BLaER1 (cell line): ENCODE data around the gene ERN1.

Experiments used
- H3K27ac ChIP-seq: shearing (Covaris generic); formaldehyde crosslinking; 2 replicates; pipeline ENCODE4 v1.8.1; 2022
- H3K27me3 ChIP-seq: shearing (Covaris generic); formaldehyde crosslinking; 2 replicates; pipeline ENCODE4 v1.8.1; 2022
- H3K36me3 ChIP-seq: shearing (Covaris generic); formaldehyde crosslinking; 2 replicates; pipeline ENCODE4 v1.8.1; 2022
- H3K4me1 ChIP-seq: shearing (Covaris generic); formaldehyde crosslinking; 2 replicates; pipeline ENCODE4 v1.8.1; 2022
- H3K4me2 ChIP-seq: shearing (Covaris generic); formaldehyde crosslinking; 2 replicates; pipeline ENCODE4 v1.8.1; 2022
- H3K4me3 ChIP-seq: shearing (Covaris generic); formaldehyde crosslinking; 2 replicates; pipeline ENCODE4 v1.8.1; 2022
- H3K9ac ChIP-seq: shearing (Covaris generic); formaldehyde crosslinking; 2 replicates; pipeline ENCODE4 v1.8.1; 2022
- H3K9me3 ChIP-seq: shearing (Covaris generic); formaldehyde crosslinking; 2 replicates; pipeline ENCODE4 v1.8.1; 2022
- H4K20me1 ChIP-seq: shearing (Covaris generic); formaldehyde crosslinking; 2 replicates; pipeline ENCODE4 v1.8.1; 2022
- Cebpa-rat ChIP-seq: shearing (Covaris generic); IDR thresholded peaks from 2 replicates; pipeline ENCODE4 v1.8.1; 2022

The ERN1 gene

DNA sequence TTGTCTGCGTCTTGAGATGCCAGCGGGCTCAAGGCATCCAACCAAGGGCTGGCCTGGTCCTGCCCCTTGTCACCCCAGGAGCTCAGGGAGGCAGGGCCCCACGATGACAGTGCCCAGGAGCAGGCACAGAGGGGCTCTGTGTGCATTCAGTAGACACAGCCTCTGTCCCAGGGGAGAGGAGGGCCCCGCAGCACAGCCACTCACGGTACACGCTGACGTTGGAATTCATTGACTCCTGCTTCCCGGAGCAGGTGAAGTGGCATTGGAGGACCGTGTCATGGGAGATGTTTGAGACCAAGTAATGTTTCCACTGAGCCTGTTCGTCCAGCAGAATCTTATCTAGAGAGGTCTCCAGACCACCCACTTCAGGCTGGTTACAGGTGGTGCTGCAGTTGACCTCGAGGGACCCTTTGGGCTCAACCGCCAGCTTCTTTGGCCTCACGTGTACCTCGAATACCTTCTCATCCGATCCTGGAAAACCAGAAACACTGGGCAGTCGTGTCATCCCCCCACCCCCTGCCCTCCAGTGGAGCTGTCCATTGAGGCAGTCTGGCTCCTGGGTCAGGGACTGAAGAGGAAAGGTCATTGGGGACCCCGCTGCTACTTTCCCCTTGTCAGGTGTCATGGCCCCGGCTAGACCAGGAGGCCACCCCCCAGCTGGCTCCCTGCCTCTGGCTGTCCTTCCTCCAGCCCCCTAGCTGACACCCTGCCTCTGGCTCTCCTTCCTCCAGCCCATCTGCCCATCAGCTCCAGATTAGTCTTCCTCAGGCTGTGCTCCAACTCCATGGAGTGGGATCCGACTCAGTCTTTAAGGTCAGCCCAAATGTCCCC lies 124.8 kb downstream of the ERN1 start:
- Histone ChIP-seq H4K20me1 (peaks cover 84% of the 10 kb centered on the region), H3K27me3 (no peaks in the 10 kb centered on the region), H3K4me3 (peak overlapping the region; percentile 58), H3K36me3 (peaks cover 81% of the 10 kb centered on the region), H3K9me3 (no peaks in the 10 kb centered on the region), H3K4me2 (peak overlapping the region; percentile 91), H3K4me1 (peaks cover 100% of the 10 kb centered on the region), H3K27ac (peak overlapping the region; percentile 80), H3K9ac (peak overlapping the region; percentile 71)
- TF ChIP-seq Cebpa-rat: no peak

- Histone ChIP-seq H3K9me3 (no peaks in the 10 kb centered on the region), H3K9ac (peak overlapping the region; percentile 71), H3K27ac (peak overlapping the region; percentile 80), H3K27me3 (no peaks in the 10 kb centered on the region), H3K4me2 (peak overlapping the region; percentile 91), H3K4me1 (peaks cover 100% of the 10 kb centered on the region), H3K36me3 (peaks cover 76% of the 10 kb centered on the region), H3K4me3 (peak overlapping the region; percentile 58), H4K20me1 (peaks cover 76% of the 10 kb centered on the region)
- TF ChIP-seq Cebpa-rat: no peak
Observed at GRCh38 chr17:64004218-64004770, 125.7 kb downstream of the ERN1 start.

- H3K4me2 ChIP-seq: peak overlapping the region; percentile 91
- peaks cover 69% of the 10 kb centered on the region for H4K20me1 ChIP-seq
- TF ChIP-seq Cebpa-rat: no peak
- no peaks in the 10 kb centered on the region for H3K27me3 ChIP-seq
- H3K36me3 ChIP-seq: peaks cover 70% of the 10 kb centered on the region
- H3K9ac ChIP-seq: no peak overlapping the region
- H3K9me3 ChIP-seq: no peaks in the 10 kb centered on the region
- no peak overlapping the region for H3K4me3 ChIP-seq
- H3K4me1 ChIP-seq: peaks cover 100% of the 10 kb centered on the region
- H3K27ac ChIP-seq: peak overlapping the region; percentile 80
Observed at GRCh38 chr17:64003526-64004121, 126.3 kb downstream of the ERN1 start.

GRCh38 chr17:64002658-64003525 lies 127.1 kb downstream of the ERN1 start:
- Histone ChIP-seq H3K4me2 (peak overlapping the region; percentile 69), H3K27ac (peak overlapping the region; percentile 80), H4K20me1 (peaks cover 62% of the 10 kb centered on the region), H3K27me3 (no peaks in the 10 kb centered on the region), H3K9ac (peak overlapping the region; percentile 63; the same call in 1 of the 2 replicates), H3K36me3 (peaks cover 63% of the 10 kb centered on the region), H3K9me3 (no peaks in the 10 kb centered on the region), H3K4me3 (no peak overlapping the region), H3K4me1 (peaks cover 97% of the 10 kb centered on the region)
- no peak for TF ChIP-seq Cebpa-rat

DNA sequence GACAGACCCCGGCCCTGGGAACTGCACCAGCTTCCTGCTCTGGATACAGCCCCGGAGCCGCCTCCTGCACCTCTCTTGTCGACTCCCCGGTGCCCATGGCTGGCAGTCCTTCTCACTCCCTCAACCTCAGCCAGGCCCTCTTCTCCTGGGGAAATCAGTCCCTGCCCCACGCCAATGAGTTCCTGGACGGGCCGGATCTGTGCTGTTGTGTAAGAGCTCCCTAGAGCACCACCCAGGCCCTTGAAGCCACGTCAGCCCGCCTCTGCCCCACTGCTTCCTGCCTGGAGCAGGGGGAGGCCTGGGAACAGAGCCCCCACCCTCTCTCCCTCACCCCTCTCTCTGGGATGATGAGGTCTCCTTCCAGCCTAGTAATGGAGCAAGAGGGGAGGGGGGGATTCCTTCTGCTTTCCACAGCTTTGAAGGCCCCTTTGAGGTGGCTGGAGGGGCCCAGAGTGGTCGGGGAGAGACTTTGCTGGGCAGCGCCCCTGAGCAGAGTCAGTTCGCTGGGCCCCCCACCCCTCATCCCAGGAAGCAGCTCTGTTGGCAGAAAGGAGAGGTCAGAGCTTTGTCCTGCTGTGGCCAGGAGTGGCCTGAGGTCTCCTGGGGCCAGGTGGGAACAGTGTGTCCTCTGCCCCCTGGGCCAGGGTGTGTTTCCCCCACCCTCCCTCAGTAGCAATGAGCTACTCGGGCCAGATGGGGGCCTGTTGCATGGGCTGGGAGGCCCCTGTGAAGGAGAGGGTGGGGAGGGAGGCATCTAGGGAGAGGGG lies 128.0 kb downstream of the ERN1 start:
- H3K9ac ChIP-seq: peak overlapping the region; percentile 63

DNA sequence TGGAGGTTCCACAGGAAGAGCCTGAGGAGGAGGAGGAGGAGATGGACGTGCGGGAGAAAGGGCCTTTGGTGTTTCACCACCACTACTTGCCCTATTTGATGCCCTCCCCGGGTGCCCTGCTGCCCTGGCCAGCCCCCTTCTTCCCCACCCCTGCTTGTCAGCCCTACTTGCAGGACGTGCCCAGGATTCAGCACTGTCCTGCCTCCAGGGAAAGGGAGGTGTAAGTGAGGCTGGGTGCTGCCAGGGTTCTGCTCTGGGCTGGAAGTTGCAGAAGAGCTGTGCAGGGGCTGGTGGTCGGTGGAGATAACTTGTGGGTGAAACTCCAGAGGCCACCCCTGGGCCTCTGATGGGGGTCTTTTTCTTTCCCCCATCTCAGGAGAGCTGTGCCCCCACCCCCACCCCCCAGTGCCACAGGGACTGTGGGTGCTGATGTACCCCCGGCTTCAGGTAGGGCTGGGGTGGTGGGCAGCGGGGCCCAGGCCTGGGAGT lies 128.8 kb downstream of the ERN1 start:
- H3K4me1 ChIP-seq: peaks cover 89% of the 10 kb centered on the region
- H3K4me2 ChIP-seq: peak overlapping the region; percentile 69
- no peak overlapping the region for H3K4me3 ChIP-seq
- H4K20me1 ChIP-seq: peaks cover 44% of the 10 kb centered on the region
- H3K9me3 ChIP-seq: no peaks in the 10 kb centered on the region
- peak overlapping the region; percentile 63 for H3K9ac ChIP-seq
- H3K27ac ChIP-seq: peak overlapping the region; percentile 71
- no peaks in the 10 kb centered on the region for H3K27me3 ChIP-seq
- TF ChIP-seq Cebpa-rat: no peak
- H3K36me3 ChIP-seq: peaks cover 49% of the 10 kb centered on the region

More for the DNA sequence above, 128.0 kb downstream of the ERN1 start:
- Histone ChIP-seq H3K27me3 (no peaks in the 10 kb centered on the region), H3K4me1 (peaks cover 97% of the 10 kb centered on the region), H4K20me1 (peaks cover 52% of the 10 kb centered on the region), H3K9me3 (no peaks in the 10 kb centered on the region), H3K4me2 (peak overlapping the region; percentile 69), H3K4me3 (no peak overlapping the region), H3K27ac (peak overlapping the region; percentile 71), H3K36me3 (peaks cover 54% of the 10 kb centered on the region)
- TF ChIP-seq Cebpa-rat: no peak

GRCh38 chr17:63999680-64000531 lies 130.0 kb downstream of the ERN1 start:
- Histone ChIP-seq H3K4me1 (peaks cover 85% of the 10 kb centered on the region), H4K20me1 (peaks cover 32% of the 10 kb centered on the region; the same call in 1 of the 2 replicates), H3K27ac (no peak overlapping the region), H3K4me3 (no peak overlapping the region), H3K9me3 (no peaks in the 10 kb centered on the region), H3K36me3 (peaks cover 40% of the 10 kb centered on the region), H3K27me3 (no peaks in the 10 kb centered on the region), H3K4me2 (peak overlapping the region; percentile 96), H3K9ac (no peak overlapping the region)
- no peak for TF ChIP-seq Cebpa-rat
